Smooth muscle cell (in vitro differentiated cells): ENCODE results near the gene TNFAIP8L2. TPM values are rescaled to one million over a fixed set of nuclear protein-coding genes. Genes with fewer than 3 reads are reported as not detected.

ENCODE experiments used
- DNase-seq: peaks from one replicate; lab custom pipeline; 2025; ENCODE audit not compliant: unreplicated experiment; lab: John Stamatoyannopoulos, UW
- H2AFZ ChIP-seq: fragments of 200-600 bp; sonication (generic); 2 replicates; pipeline ENCODE4 v1.6.0; 2016; ENCODE audit warnings: antibody characterized with exemption, low read depth, mild to moderate bottlenecking
- H3F3A ChIP-seq: fragments of 200-600 bp; sonication (generic); 2 replicates; pipeline ENCODE4 v1.6.0; 2017; ENCODE audit warnings: antibody characterized with exemption, low read depth
- H3K27ac ChIP-seq: fragments of 200-600 bp; sonication (generic); 2 replicates; pipeline ENCODE4 v1.5.1; 2016; ENCODE audit warnings: low read depth, mild to moderate bottlenecking
- H3K27me3 ChIP-seq: fragments of 200-600 bp; sonication (generic); 2 replicates; pipeline ENCODE4 v1.6.1; 2016; ENCODE audit warnings: low read depth, mild to moderate bottlenecking
- H3K36me3 ChIP-seq: fragments of 200-600 bp; sonication (generic); 2 replicates; pipeline ENCODE4 v1.5.1; 2016; ENCODE audit warnings: low read depth
- H3K4me1 ChIP-seq: fragments of 200-600 bp; sonication (generic); 2 replicates; pipeline ENCODE4 v1.5.1; 2016; ENCODE audit warnings: low read depth
- H3K4me2 ChIP-seq: fragments of 200-600 bp; sonication (generic); 2 replicates; pipeline ENCODE4 v1.6.0; 2016; ENCODE audit warnings: mild to moderate bottlenecking
- H3K4me3 ChIP-seq: fragments of 200-600 bp; sonication (generic); 2 replicates; pipeline ENCODE4 v1.5.1; 2016; ENCODE audit warnings: mild to moderate bottlenecking
- H3K79me2 ChIP-seq: fragments of 200-600 bp; sonication (generic); 2 replicates; pipeline ENCODE4 v1.6.0; 2016; ENCODE audit warnings: low read depth, mild to moderate bottlenecking
- H3K9ac ChIP-seq: fragments of 200-600 bp; sonication (generic); 2 replicates; pipeline ENCODE4 v1.6.0; 2016; ENCODE audit warnings: low read depth
- H3K9me3 ChIP-seq: fragments of 200-600 bp; sonication (generic); replicated peaks from 2 replicates; pipeline ENCODE4 v1.5.1; 2016; ENCODE audit warnings: low read depth
- H4K20me1 ChIP-seq: fragments of 200-600 bp; sonication (generic); 2 replicates; pipeline ENCODE4 v1.6.0; 2016; ENCODE audit warnings: low read depth
- CTCF ChIP-seq: fragments of 200-600 bp; sonication (generic); IDR thresholded peaks from 2 replicates; pipeline ENCODE4 v1.5.1; 2017; ENCODE audit warnings: borderline replicate concordance, mild to moderate bottlenecking, antibody characterized with exemption; ENCODE audit not compliant: insufficient read depth, poor library complexity, severe bottlenecking
- WGBS: methylation state at CpG from one replicate; pipeline ENCODE4 v1.1.7; 2016; ENCODE audit warnings: low lambda C conversion rate; 5-methylcytosine and 5-hydroxymethylcytosine counted together
- polyA plus RNA-seq: library from polyadenylated mRNA; unstranded; fragments of >200 nt; fragmentation: Nextera tagmentation; extraction: Ambion mirVana; gene quantifications from 2 replicates; pipeline ENCODE4 v1.2.1, GENCODE V29; 2016
- total RNA-seq: library from RNA; depleted of rRNA; stranded (reverse); fragments of >200 nt; gene quantifications from 2 replicates; pipeline ENCODE4 v1.2.3, GENCODE V29; 2014

Gene TNFAIP8L2
- total and polyA plus RNA-seq, 2 experiments from 2014 or later = 0.14 TPM; not detected in 1

- Histone ChIP-seq H3K9me3 (no peaks in the 10 kb centered on the region), H3K27me3 (peaks cover 13% of the 10 kb centered on the region), H3K79me2 (no peaks in the 10 kb centered on the region), H3K4me3 (no peak overlapping the region), H3K4me1 (peaks cover 6% of the 10 kb centered on the region), H3F3A (no peaks in the 10 kb centered on the region), H2AFZ (no peak overlapping the region), H3K27ac (no peak overlapping the region), H4K20me1 (no peaks in the 10 kb centered on the region), H3K9ac (no peak overlapping the region), H3K4me2 (no peak overlapping the region), H3K36me3 (no peaks in the 10 kb centered on the region)
- TF ChIP-seq CTCF = no peak
- DNase-seq = no peak
- WGBS = 100% methylated on average over 3 of the region's 3 CpGs
Observed at GRCh38 chr1:151134396-151134795, 22.1 kb upstream of the TNFAIP8L2 start.

GRCh38 chr1:151134991-151135390, 21.5 kb upstream of the TNFAIP8L2 start:
- Histone ChIP-seq H3K79me2 (no peaks in the 10 kb centered on the region), H3F3A (no peaks in the 10 kb centered on the region), H4K20me1 (no peaks in the 10 kb centered on the region), H2AFZ (no peak overlapping the region), H3K9me3 (no peaks in the 10 kb centered on the region), H3K27ac (no peak overlapping the region), H3K36me3 (no peaks in the 10 kb centered on the region), H3K4me1 (peaks cover 6% of the 10 kb centered on the region), H3K27me3 (peaks cover 13% of the 10 kb centered on the region), H3K4me2 (no peak overlapping the region), H3K9ac (no peak overlapping the region), H3K4me3 (no peak overlapping the region)
- no peak for DNase-seq
- no peak for TF ChIP-seq CTCF
- 98% methylated on average over 7 of the region's 7 CpGs for WGBS

- Histone ChIP-seq H3K4me2 (no peak overlapping the region), H4K20me1 (no peaks in the 10 kb centered on the region), H3K27me3 (peaks cover 13% of the 10 kb centered on the region), H3F3A (no peaks in the 10 kb centered on the region), H3K27ac (no peak overlapping the region), H3K9me3 (no peaks in the 10 kb centered on the region), H3K4me3 (no peak overlapping the region), H3K79me2 (no peaks in the 10 kb centered on the region), H2AFZ (no peak overlapping the region), H3K36me3 (no peaks in the 10 kb centered on the region), H3K4me1 (peaks cover 6% of the 10 kb centered on the region), H3K9ac (no peak overlapping the region)
- no peak for DNase-seq
- WGBS = 91% methylated on average over 12 of the region's 12 CpGs
- TF ChIP-seq CTCF = no peak
Observed at GRCh38 chr1:151135433-151136385, 20.7 kb upstream of the TNFAIP8L2 start.
